Fibroblast of skin of left quadriceps (primary cell): ENCODE results near the gene PTPN4.
A peak's percentile ranks its signal among the peaks of the same experiment; 100 is the strongest.

Experiments used
- DNase-seq, 2 experiments: peaks; one replicate each; pipeline ENCODE4 v3.0.0-alpha.2; 2013; ENCODE audit warnings: low read depth in 2 of 2

Gene PTPN4

GRCh38 chr2:119809339-119810048 is 49.8 kb downstream of the PTPN4 start:
- peak; percentile 20 to 22 for DNase-seq

- DNase-seq, result no peak
Measured at GRCh38 chr2:119810049-119810630, 50.4 kb downstream of the PTPN4 start.

GRCh38 chr2:119814216-119814615 is 54.5 kb downstream of the PTPN4 start:
- DNase-seq, result no peak

GRCh38 chr2:119818792-119819191 is 59.1 kb downstream of the PTPN4 start:
- DNase-seq, result no peak

GRCh38 chr2:119819846-119820245 is 60.1 kb downstream of the PTPN4 start:
- DNase-seq, result no peak

GRCh38 chr2:119820275-119820674 is 60.6 kb downstream of the PTPN4 start:
- peak; percentile 98 for DNase-seq

- DNase-seq, result no peak
Measured at GRCh38 chr2:119821266-119821665, 61.5 kb downstream of the PTPN4 start.

GRCh38 chr2:119823734-119824334 is 64.1 kb downstream of the PTPN4 start:
- peak; percentile 16 to 24 for DNase-seq

GRCh38 chr2:119826370-119826961 is 66.7 kb downstream of the PTPN4 start:
- peak; percentile 10 to 13 for DNase-seq

GRCh38 chr2:119827866-119828507 is 68.3 kb downstream of the PTPN4 start:
- DNase-seq, result no peak

GRCh38 chr2:119836455-119837142 is 76.9 kb downstream of the PTPN4 start:
- no peak for DNase-seq

GRCh38 chr2:119837350-119837749 is 77.6 kb downstream of the PTPN4 start:
- DNase-seq, result no peak

- no peak for DNase-seq
Measured at GRCh38 chr2:119837759-119838158, 78.0 kb downstream of the PTPN4 start.

- DNase-seq, result no peak
Measured at GRCh38 chr2:119838179-119838578, 78.5 kb downstream of the PTPN4 start.

- DNase-seq, result no peak
Measured at GRCh38 chr2:119841550-119841949, 81.8 kb downstream of the PTPN4 start.

- DNase-seq, result no peak
Measured at GRCh38 chr2:119846021-119846420, 86.3 kb downstream of the PTPN4 start.

GRCh38 chr2:119849838-119850565 is 90.3 kb downstream of the PTPN4 start:
- no peak for DNase-seq

GRCh38 chr2:119852214-119852613 is 92.5 kb downstream of the PTPN4 start:
- DNase-seq, result no peak

GRCh38 chr2:119853777-119854399 is 94.2 kb downstream of the PTPN4 start:
- DNase-seq, result no peak

GRCh38 chr2:119856469-119856901 is 96.8 kb downstream of the PTPN4 start:
- DNase-seq, result no peak
